Measurements from ENCODE around the gene RABGGTB.

GRCh38 chr1:75764057-75764655 lies 21.9 kb upstream of the RABGGTB start:
- TF ChIP-seq CTCF (IDR thresholded peaks at IDR 0.05) = no peak
- TF ChIP-seq POLR2AphosphoS5 (IDR thresholded peaks at IDR 0.05; ENCODE audit: insufficient read depth in 1 of 2, low read depth in 1 of 2) = no peak
- no peak for TF ChIP-seq POLR2A (IDR thresholded peaks at IDR 0.05)

All from vagina (tissue), 2 donors.